ENCODE measurements around the gene SUSD3. TPM values are rescaled to one million over a fixed set of nuclear protein-coding genes. Genes with fewer than 3 reads are reported as not detected.

The SUSD3 gene
- total RNA-seq, 6 experiments from 2014 or later: 6.5 to 51.5 (median 31.2) TPM

DNA sequence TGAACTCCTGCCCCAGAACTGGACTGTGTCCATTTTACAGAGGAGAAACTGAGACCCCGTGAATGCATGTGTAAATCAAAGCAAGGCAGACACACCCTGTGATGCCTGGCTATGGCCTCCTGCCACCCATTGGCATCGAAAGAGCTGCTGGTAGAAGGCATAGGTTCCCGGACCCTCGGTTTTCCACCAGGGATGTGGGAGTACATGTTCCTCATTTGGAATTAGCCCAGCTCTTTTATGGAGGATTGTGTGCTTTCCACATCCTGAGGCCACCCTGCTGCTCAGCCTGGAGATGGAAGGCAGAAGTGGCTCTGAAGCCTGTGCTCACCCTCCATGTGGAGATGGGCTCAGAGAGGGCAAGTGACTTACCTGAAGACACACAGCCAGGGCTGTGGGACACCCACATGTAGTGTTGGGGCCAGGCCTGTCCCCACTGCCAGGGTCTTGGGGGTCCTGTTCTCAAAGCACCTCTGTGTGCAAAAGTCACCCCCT lies 2.8 kb downstream of the SUSD3 start:
- peak overlapping the region; percentile 20 to 71 (median 57) for H3K27ac ChIP-seq
- TF ChIP-seq, protein P1, sequence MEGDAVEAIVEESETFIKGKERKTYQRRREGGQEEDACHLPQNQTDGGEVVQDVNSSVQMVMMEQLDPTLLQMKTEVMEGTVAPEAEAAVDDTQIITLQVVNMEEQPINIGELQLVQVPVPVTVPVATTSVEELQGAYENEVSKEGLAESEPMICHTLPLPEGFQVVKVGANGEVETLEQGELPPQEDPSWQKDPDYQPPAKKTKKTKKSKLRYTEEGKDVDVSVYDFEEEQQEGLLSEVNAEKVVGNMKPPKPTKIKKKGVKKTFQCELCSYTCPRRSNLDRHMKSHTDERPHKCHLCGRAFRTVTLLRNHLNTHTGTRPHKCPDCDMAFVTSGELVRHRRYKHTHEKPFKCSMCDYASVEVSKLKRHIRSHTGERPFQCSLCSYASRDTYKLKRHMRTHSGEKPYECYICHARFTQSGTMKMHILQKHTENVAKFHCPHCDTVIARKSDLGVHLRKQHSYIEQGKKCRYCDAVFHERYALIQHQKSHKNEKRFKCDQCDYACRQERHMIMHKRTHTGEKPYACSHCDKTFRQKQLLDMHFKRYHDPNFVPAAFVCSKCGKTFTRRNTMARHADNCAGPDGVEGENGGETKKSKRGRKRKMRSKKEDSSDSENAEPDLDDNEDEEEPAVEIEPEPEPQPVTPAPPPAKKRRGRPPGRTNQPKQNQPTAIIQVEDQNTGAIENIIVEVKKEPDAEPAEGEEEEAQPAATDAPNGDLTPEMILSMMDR (IDR thresholded peaks at IDR 0.05): no peak
- TF ChIP-seq POLR2A (IDR thresholded peaks at IDR 0.05): no peak
- 57% methylated on average over 3 of the region's 4 CpGs for WGBS (ENCODE audit: insufficient coverage, low coverage, low lambda C conversion rate, missing lambda C conversion rate)
- H3K36me3 ChIP-seq: no peaks in the 10 kb centered on the region
- intact Hi-C loops (cut with DNase I): no loop called here
- peaks cover 0 to 49% (median 16%) of the 10 kb centered on the region in 4 donors for H3K4me1 ChIP-seq
- H3K27me3 ChIP-seq: no peaks in the 10 kb centered on the region
- peak overlapping the region in 1 of 3 donors; percentile 6 for H3K4me3 ChIP-seq
- DNase-seq (no peak), ATAC-seq (peak in 2 of 4 donors; percentile 1 to 3)
- H3K9me3 ChIP-seq: no peaks in the 10 kb centered on the region

DNA sequence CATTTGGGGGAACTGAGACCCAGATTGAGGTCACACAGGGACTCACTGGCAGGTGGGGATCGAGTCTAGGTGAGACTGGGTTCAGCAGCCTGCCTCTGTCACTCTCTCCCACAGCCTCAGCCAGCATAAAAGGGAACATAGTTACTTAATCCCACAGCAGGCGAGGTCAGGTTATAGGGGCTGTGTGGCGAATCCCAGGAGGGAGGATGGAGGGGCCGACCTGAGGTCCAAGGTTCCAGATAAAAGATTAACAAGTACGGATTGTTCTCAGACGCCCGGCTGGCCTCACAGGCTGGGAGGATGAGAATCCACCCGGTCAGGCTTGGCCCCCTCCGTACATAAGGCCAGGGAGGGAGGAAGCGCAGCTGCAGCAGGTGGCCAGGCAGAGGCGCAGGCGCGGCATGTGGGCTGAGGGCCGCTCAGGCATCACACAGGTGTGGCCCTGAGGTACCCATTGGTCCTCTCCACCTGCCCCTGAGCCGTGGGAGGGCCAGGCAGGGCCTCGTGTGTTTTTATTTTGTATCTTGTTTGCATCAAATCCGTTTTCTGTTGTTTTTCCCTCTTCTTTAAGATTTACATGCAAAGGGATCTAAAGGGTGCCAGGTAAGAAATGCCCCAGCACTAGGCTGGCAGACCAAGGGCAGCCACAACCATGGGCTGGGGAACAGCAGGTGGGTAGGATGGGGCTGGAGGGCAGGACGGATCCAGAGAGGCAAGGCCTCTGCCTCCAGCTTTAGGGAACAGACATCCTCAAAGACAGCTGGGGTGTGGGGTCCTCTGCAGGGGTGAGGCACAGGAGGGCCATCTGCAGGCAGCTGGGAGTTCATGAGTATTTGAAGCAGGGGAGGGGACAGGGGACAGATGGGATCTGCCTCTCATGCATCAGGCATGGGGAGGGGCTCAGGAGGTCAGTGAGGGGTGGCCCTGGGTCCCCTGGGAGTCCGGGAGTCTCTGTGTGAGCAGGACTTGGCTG lies 3.6 kb downstream of the SUSD3 start:
- 31% methylated on average over 13 of the region's 19 CpGs for WGBS (ENCODE audit: insufficient coverage, low coverage, low lambda C conversion rate, missing lambda C conversion rate)

DNA sequence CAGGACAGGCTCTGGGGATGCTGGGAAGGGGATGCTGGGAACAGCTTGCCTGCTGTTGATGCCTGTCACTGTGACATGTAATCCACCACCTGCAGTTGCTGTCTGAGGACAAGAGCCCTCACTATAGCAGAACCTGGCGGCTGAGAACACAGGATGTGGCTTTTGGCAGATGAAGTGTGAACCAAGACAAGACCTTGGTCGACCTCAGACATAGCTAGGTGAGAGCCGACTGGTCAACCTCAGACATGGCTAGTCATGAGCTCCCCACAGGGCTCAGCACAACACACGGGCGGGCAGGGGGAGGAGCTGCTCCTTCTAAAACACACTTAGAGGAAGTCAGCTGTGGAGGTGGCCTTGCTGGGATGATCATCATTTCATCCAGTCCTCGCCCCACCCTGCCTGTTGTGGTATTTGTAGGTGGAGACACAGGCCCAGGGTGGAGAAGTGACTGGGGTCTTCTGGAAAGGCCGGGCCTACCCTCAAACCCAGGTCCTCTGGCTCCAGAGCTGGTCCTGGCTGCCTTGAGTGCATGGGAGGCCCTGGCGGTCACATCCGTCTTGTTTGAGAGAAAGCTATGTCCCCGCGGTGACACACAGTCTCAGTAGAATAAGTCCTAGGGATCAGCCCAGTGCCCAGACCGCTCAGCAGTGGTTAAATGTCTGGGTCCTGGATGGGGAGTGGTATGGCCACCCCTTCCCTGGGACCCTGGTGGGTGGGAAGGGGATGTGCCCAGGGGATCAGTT lies 6.1 kb downstream of the SUSD3 start:
- intact Hi-C loops (cut with DNase I): no loop called here
- Histone ChIP-seq H3K27ac (no peak overlapping the region), H3K4me3 (no peak overlapping the region), H3K4me1 (peaks cover 0 to 32% (median 15%) of the 10 kb centered on the region in 4 donors), H3K9me3 (no peaks in the 10 kb centered on the region), H3K36me3 (no peaks in the 10 kb centered on the region), H3K27me3 (no peaks in the 10 kb centered on the region)
- DNase-seq: no peak
- 54% methylated on average over 3 of the region's 12 CpGs for WGBS (ENCODE audit: insufficient coverage, low coverage, low lambda C conversion rate, missing lambda C conversion rate)
- peak in 3 of 4 donors; percentile 2 to 5 (median 3) for ATAC-seq
- no peak for TF ChIP-seq POLR2A (IDR thresholded peaks at IDR 0.05)
- TF ChIP-seq, protein P1 (IDR thresholded peaks at IDR 0.05): no peak

More for the DNA sequence above, 3.6 kb downstream of the SUSD3 start:
- DNase-seq (peak; percentile 62 to 93 (median 91)), ATAC-seq (peak; percentile 46 to 71 (median 70))
- Histone ChIP-seq H3K9me3 (no peaks in the 10 kb centered on the region), H3K4me1 (peaks cover 0 to 49% (median 16%) of the 10 kb centered on the region in 4 donors), H3K4me3 (peak overlapping the region in 1 of 3 donors; percentile 6), H3K27ac (peak overlapping the region in 2 of 3 donors; percentile 57 to 71), H3K36me3 (no peaks in the 10 kb centered on the region), H3K27me3 (no peaks in the 10 kb centered on the region)
- TF ChIP-seq, protein P1 (IDR thresholded peaks at IDR 0.05): peak in 2 of 4 donors; percentile 22 to 35
- no peak for TF ChIP-seq POLR2A (IDR thresholded peaks at IDR 0.05)
- intact Hi-C loops (cut with DNase I): no loop called here

DNA sequence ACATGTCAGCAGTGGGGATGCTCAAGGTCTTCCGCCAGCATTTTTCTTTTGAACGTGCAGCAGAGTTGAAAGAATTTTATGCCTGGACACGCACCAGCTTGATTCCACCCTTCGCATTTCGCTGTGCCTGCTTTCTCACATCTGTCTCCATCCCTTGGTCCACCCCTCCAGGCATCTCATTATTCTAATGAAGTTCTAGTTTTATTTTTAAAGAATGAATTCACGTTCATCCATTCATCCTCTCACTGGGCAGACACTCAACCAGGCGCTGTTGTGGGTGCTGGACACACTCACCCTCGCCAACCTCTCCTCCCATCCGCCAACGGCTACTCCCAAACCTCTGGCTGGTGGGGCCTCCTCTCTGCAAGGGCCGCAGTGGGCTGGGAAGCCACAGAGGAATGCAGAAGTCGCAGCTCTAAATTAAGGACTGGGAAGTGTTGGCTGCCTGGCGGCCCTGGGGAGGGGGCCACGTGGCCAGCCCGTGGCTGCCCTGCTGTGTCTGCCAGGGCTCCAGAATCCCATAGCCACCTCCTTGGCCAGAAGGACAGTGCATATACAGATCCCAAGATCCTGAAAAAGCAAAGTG lies 6.7 kb downstream of the SUSD3 start:
- Histone ChIP-seq H3K27me3 (no peaks in the 10 kb centered on the region), H3K9me3 (no peaks in the 10 kb centered on the region), H3K4me1 (peaks cover 0 to 25% (median 11%) of the 10 kb centered on the region in 4 donors), H3K36me3 (no peaks in the 10 kb centered on the region), H3K27ac (no peak overlapping the region), H3K4me3 (no peak overlapping the region)
- DNase-seq (no peak), ATAC-seq (no peak)
- intact Hi-C loops (cut with DNase I): no loop called here
- no peak for TF ChIP-seq POLR2A (IDR thresholded peaks at IDR 0.05)
- TF ChIP-seq, protein P1 (IDR thresholded peaks at IDR 0.05): no peak
- WGBS (ENCODE audit: insufficient coverage, low coverage, low lambda C conversion rate, missing lambda C conversion rate): 65% methylated on average over 11 of the region's 15 CpGs
